Left lung (tissue), 14 donors: ENCODE measurements around the gene CAV3. TPM values are rescaled to one million over a fixed set of nuclear protein-coding genes. Genes with fewer than 3 reads are reported as not detected.
"Not testable (repeated sequence)": the region's sequence is repeated elsewhere in the genome, so short reads cannot be mapped to it uniquely, and the experiment has no call there.

Experiments used
- ATAC-seq: fragments of 200-7000 bp; cut with Tn5 transposase; one replicate; pipeline ENCODE4 v1.9.1; 2020; ENCODE audit warnings: moderate library complexity
- DNase-seq, 4 donors: peaks; one replicate each; pipeline ENCODE4 v3.0.0-alpha.2; 2013 to 2020
- H3K27ac ChIP-seq, 2 donors: fragments of 200-600 bp; sonication (generic) in 1 of 2; one replicate each; pipeline versions ENCODE4 v1.5.0 to v1.8.0; 2020 to 2021
- H3K27me3 ChIP-seq, 2 donors: fragments of 200-600 bp; sonication (generic) in 1 of 2; one replicate each; pipeline versions ENCODE4 v1.5.0 to v1.8.0; 2020 to 2021
- H3K36me3 ChIP-seq, 2 donors: fragments of 200-600 bp; sonication (generic) in 1 of 2; one replicate each; pipeline versions ENCODE4 v1.5.0 to v1.8.0; 2020 to 2021
- H3K4me1 ChIP-seq, 2 donors: fragments of 200-600 bp; one replicate each; pipeline ENCODE4 v1.8.0; 2021
- H3K4me3 ChIP-seq, 2 donors: fragments of 200-600 bp; sonication (generic) in 1 of 2; one replicate each; pipeline versions ENCODE4 v1.5.0 to v1.8.0; 2020 to 2021; ENCODE audit warnings: mild to moderate bottlenecking in 1 of 2
- H3K9me3 ChIP-seq, 2 donors: fragments of 200-600 bp; sonication (generic) in 1 of 2; one replicate each; pipeline versions ENCODE4 v1.5.0 to v1.8.0; 2020 to 2021
- CTCF ChIP-seq, 2 donors: fragments of 200-600 bp; sonication (generic) in 1 of 2; IDR thresholded peaks; one replicate each; pipeline versions ENCODE4 v1.5.0 to v1.8.0; 2021; ENCODE audit warnings: antibody characterized with exemption in 2 of 2
- intact Hi-C, 2 donors: fragments of 100-400 bp; cut with DNase I; formaldehyde crosslinking; loops; one replicate each; pipeline versions ENCODE4 v1.11.2 to v1.14.2; 2022
- long read RNA-seq, 12 donors: library from polyadenylated mRNA in 2 of 12; unstranded in 2 of 12; transcript quantifications; one replicate each; pipeline ENCODE4 v2.0.0 and lab custom pipeline, GENCODE V29; 2019 to 2026
- polyA plus RNA-seq, 6 donors: library from polyadenylated mRNA; unstranded; fragments of 120-200 nt; gene quantifications; one replicate each; pipeline ENCODE4 v1.2.1, GENCODE V29; 2013; ENCODE audit not compliant: insufficient read length in 6 of 6
- total RNA-seq, 2 donors: library from RNA; stranded (reverse); fragmentation: NEBNext Ultra II Directional; extraction: Animal tissue kit (Norgen Biotek cat#: 25700); gene quantifications; one replicate each; pipeline ENCODE4 v1.2.1, GENCODE V29; 2021
- donor health status: DM: no; HTN: yes; CAD: no.
- donor health status: DM: no; HTN: no; CAD: no.

Gene CAV3
- total RNA-seq: under 1 TPM in 1 of 2 donors, not detected in 1; 0.37 TPM
- polyA plus RNA-seq: 1 to 10 TPM in 1 of 6 donors, under 1 TPM in 5; 0.38 to 1.1 (median 0.68) TPM
- long read RNA-seq, donor 1, partial matches to known transcripts: 0 of 1 reads
- long read RNA-seq, donor 1, other reads (novel, unspliced or antisense): 0 of 1 reads
- long read RNA-seq, donor 2: 0 reads
- long read RNA-seq, donor 3: 0 reads
- long read RNA-seq, donor 4: 0 reads
- long read RNA-seq, donor 5, partial matches to known transcripts: 0 of 1 reads
- long read RNA-seq, donor 5, other reads (novel, unspliced or antisense): 0 of 1 reads
- long read RNA-seq, donor 6, partial matches to known transcripts: 0 of 1 reads
- long read RNA-seq, donor 6, other reads (novel, unspliced or antisense): 0 of 1 reads
- long read RNA-seq, donor 7: 0 reads
- long read RNA-seq, donor 8, partial matches to known transcripts: 0 of 1 reads
- long read RNA-seq, donor 8, other reads (novel, unspliced or antisense): 0 of 1 reads
- long read RNA-seq, donor 9, partial matches to known transcripts: 0 of 2 reads
- long read RNA-seq, donor 9, other reads (novel, unspliced or antisense): 0 of 2 reads
- long read RNA-seq, donor 10: 0 reads
- long read RNA-seq, donor 11: 0 reads
- long read RNA-seq, donor 12: 0 reads

- H3K4me3 ChIP-seq: no peak within 1 kb of the TSS
Observed at GRCh38 chr3:8733332-8734094, at the start of gene CAV3. CAV3 (plus strand) TSS chr3:8733802; CDS start chr3:8733877, 75 bp downstream.

GRCh38 chr3:8684992-8685391 lies 48.6 kb upstream of the CAV3 start:
- H3K4me1 ChIP-seq, DNase-seq, H3K4me3 ChIP-seq, intact Hi-C loops, H3K27me3 ChIP-seq, H3K9me3 ChIP-seq, H3K36me3 ChIP-seq, ATAC-seq, H3K27ac ChIP-seq: not testable (repeated sequence)

More at GRCh38 chr3:8733332-8734094, at the start of gene CAV3:
- no peak for ATAC-seq
- no peaks in the 10 kb centered on the region for H3K27me3 ChIP-seq
- H3K27ac ChIP-seq: no peak within 1 kb of the TSS
- H3K9me3 ChIP-seq: no peaks in the 10 kb centered on the region
- H3K36me3 ChIP-seq: no peaks in the 10 kb centered on the region
- H3K4me1 ChIP-seq: no peaks in the 10 kb centered on the region
- TF ChIP-seq CTCF (IDR thresholded peaks at IDR 0.05): no peak
- peak in 1 of 4 donors; percentile 54 for DNase-seq
- intact Hi-C loops: no loop called here

GRCh38 chr3:8691295-8691694 lies 42.3 kb upstream of the CAV3 start:
- H3K36me3 ChIP-seq, H3K4me3 ChIP-seq, H3K27me3 ChIP-seq, H3K9me3 ChIP-seq, ATAC-seq, DNase-seq, H3K4me1 ChIP-seq, H3K27ac ChIP-seq, intact Hi-C loops: not testable (repeated sequence)

- DNase-seq (no peak), ATAC-seq (no peak)
- no peaks in the 10 kb centered on the region for H3K4me1 ChIP-seq
- H3K9me3 ChIP-seq: peaks cover 0 to 33% of the 10 kb centered on the region in 2 donors
- H3K27me3 ChIP-seq: no peaks in the 10 kb centered on the region
- H3K27ac ChIP-seq: no peak overlapping the region
- no peak overlapping the region for H3K4me3 ChIP-seq
- no peaks in the 10 kb centered on the region for H3K36me3 ChIP-seq
- no peak for TF ChIP-seq CTCF (IDR thresholded peaks at IDR 0.05)
- intact Hi-C loops: no loop called here
Observed at GRCh38 chr3:8702560-8702959, 31.0 kb upstream of the CAV3 start.

GRCh38 chr3:8705575-8705974 lies 28.0 kb upstream of the CAV3 start:
- no peak overlapping the region for H3K4me3 ChIP-seq
- no peak overlapping the region for H3K27ac ChIP-seq
- DNase-seq (no peak), ATAC-seq (no peak)
- TF ChIP-seq CTCF (IDR thresholded peaks at IDR 0.05): no peak
- no peaks in the 10 kb centered on the region for H3K4me1 ChIP-seq
- H3K9me3 ChIP-seq: peaks cover 0 to 21% of the 10 kb centered on the region in 2 donors
- H3K27me3 ChIP-seq: no peaks in the 10 kb centered on the region
- no peaks in the 10 kb centered on the region for H3K36me3 ChIP-seq
- intact Hi-C loops: no loop called here

- Histone ChIP-seq H3K4me1 (no peaks in the 10 kb centered on the region), H3K36me3 (no peaks in the 10 kb centered on the region), H3K27ac (no peak overlapping the region), H3K27me3 (no peaks in the 10 kb centered on the region), H3K9me3 (peaks cover 0 to 16% of the 10 kb centered on the region in 2 donors), H3K4me3 (no peak overlapping the region)
- DNase-seq (no peak), ATAC-seq (no peak)
- intact Hi-C loops: no loop called here
- no peak for TF ChIP-seq CTCF (IDR thresholded peaks at IDR 0.05)
Observed at GRCh38 chr3:8709287-8709686, 24.3 kb upstream of the CAV3 start.
